Activated CD8-positive, alpha-beta T cell treated with anti-CD3 and anti-CD28 coated beads, Interleukin-2, amount 10 ng/mL, durations not matched to agents 7 days and 5 days (primary cell): ENCODE measurements around the gene PIBF1. TPM values are rescaled to one million over a fixed set of nuclear protein-coding genes. Genes with fewer than 3 reads are reported as not detected.
A peak's percentile ranks its signal among the peaks of the same experiment; 100 is the strongest.
"Not testable (repeated sequence)": the region's sequence is repeated elsewhere in the genome, so short reads cannot be mapped to it uniquely, and the experiment has no call there.

ENCODE experiments used
- ATAC-seq: fragments of 150-1000 bp; cut with Tn5 transposase; one replicate; pipeline ENCODE4 v1.10.0; 2021; ENCODE audit warnings: moderate library complexity
- CTCF ChIA-PET: fragments of 350-600 bp; sonication (Branson Sonifier 250); formaldehyde crosslinking; loops from one replicate; lab custom pipeline; 2021; ENCODE audit warnings: antibody characterized with exemption; lab: Charles Lee
- POLR2A ChIA-PET: fragments of 350-600 bp; sonication (Branson Sonifier 250); formaldehyde crosslinking; loops from one replicate; lab custom pipeline; 2021; ENCODE audit warnings: antibody characterized with exemption; lab: Charles Lee
- DNase-seq: peaks from one replicate; pipeline ENCODE4 v3.0.0-alpha.2; 2020
- H3K27ac Mint-ChIP-seq: one replicate; pipeline ENCODE4 v1.8.0; 2021; ENCODE audit warnings: mild to moderate bottlenecking, mixed read lengths
- H3K27me3 Mint-ChIP-seq: one replicate; pipeline ENCODE4 v1.8.0; 2021; ENCODE audit warnings: low read depth, mixed read lengths
- H3K36me3 Mint-ChIP-seq: one replicate; pipeline ENCODE4 v1.8.0; 2021; ENCODE audit warnings: low read depth, mixed read lengths
- H3K4me1 Mint-ChIP-seq: one replicate; pipeline ENCODE4 v1.8.0; 2021; ENCODE audit warnings: low read depth, mixed read lengths
- H3K4me3 Mint-ChIP-seq: one replicate; pipeline ENCODE4 v1.8.0; 2021; ENCODE audit warnings: mild to moderate bottlenecking, mixed read lengths
- H3K9me3 Mint-ChIP-seq: one replicate; pipeline ENCODE4 v1.8.0; 2022; ENCODE audit warnings: mixed read lengths; ENCODE audit not compliant: insufficient read depth
- total RNA-seq, 2 experiments: library from RNA; stranded (reverse); gene quantifications; one replicate each; pipeline ENCODE4 v1.2.3, GENCODE V29; 2021

Gene PIBF1
- total RNA-seq, 2 experiments from 2014 or later, result 29.6 to 34.0 TPM

GRCh38 chr13:73038064-73038463 is 256.1 kb downstream of the PIBF1 start:
- Mint-ChIP-seq H3K4me1 (no peaks in the 10 kb centered on the region), H3K36me3 (no peaks in the 10 kb centered on the region), H3K27me3 (peaks cover 2% of the 10 kb centered on the region), H3K4me3 (no peak overlapping the region), H3K27ac (no peak overlapping the region), H3K9me3 (no peaks in the 10 kb centered on the region)
- DNase-seq (no peak), ATAC-seq (no peak)
- POLR2A ChIA-PET, result interaction anchor here (0.6 kb wide), 1 partner anchor 386 kb away, joined by 3 read pairs; no protein-coding TSS in a partner anchor
- CTCF ChIA-PET, result no interaction called here

GRCh38 chr13:73039201-73040108 is 257.5 kb downstream of the PIBF1 start:
- H3K4me1 Mint-ChIP-seq, result no peaks in the 10 kb centered on the region
- DNase-seq (no peak), ATAC-seq (no peak)
- no peaks in the 10 kb centered on the region for H3K36me3 Mint-ChIP-seq
- no peak overlapping the region for H3K27ac Mint-ChIP-seq
- ChIA-PET CTCF (no interaction called here), POLR2A (no interaction called here)
- H3K4me3 Mint-ChIP-seq, result no peak overlapping the region
- no peaks in the 10 kb centered on the region for H3K9me3 Mint-ChIP-seq
- peaks cover 2% of the 10 kb centered on the region for H3K27me3 Mint-ChIP-seq

DNA sequence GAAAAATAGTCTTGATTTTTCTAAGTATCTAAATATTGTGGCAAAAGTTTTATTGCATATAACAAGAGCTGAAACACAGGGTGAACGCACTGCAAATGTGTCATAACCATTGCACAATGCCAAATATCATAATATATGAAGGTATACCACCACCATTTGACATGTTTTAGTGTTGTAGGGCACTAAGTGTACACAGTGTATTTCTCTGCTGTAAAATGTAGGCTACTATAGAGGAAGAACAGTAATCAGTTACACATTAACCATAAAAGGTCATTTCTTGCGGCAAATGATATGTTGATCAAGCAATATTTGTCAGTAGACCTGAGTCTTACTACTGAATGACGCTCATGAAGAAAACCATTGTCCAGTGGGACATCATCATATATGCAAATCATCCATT is 258.6 kb downstream of the PIBF1 start:
- ATAC-seq, result no peak
- no peak for DNase-seq
- no peaks in the 10 kb centered on the region for H3K9me3 Mint-ChIP-seq
- no peak overlapping the region for H3K4me3 Mint-ChIP-seq
- no peaks in the 10 kb centered on the region for H3K36me3 Mint-ChIP-seq
- H3K27ac Mint-ChIP-seq, result no peak overlapping the region
- ChIA-PET POLR2A (no interaction called here), CTCF (no interaction called here)
- no peaks in the 10 kb centered on the region for H3K4me1 Mint-ChIP-seq
- H3K27me3 Mint-ChIP-seq, result peaks cover 2% of the 10 kb centered on the region

- Mint-ChIP-seq H3K27me3 (peaks cover 2% of the 10 kb centered on the region), H3K36me3 (no peaks in the 10 kb centered on the region), H3K27ac (no peak overlapping the region), H3K4me3 (no peak overlapping the region), H3K4me1 (no peaks in the 10 kb centered on the region), H3K9me3 (no peaks in the 10 kb centered on the region)
- ATAC-seq, result no peak
- no peak for DNase-seq
- ChIA-PET POLR2A (interaction anchor here (0.5 kb wide), 1 partner anchor 149 kb away, joined by 3 read pairs; no protein-coding TSS in a partner anchor), CTCF (no interaction called here)
Observed at GRCh38 chr13:73040968-73041596, 259.1 kb downstream of the PIBF1 start.

DNA sequence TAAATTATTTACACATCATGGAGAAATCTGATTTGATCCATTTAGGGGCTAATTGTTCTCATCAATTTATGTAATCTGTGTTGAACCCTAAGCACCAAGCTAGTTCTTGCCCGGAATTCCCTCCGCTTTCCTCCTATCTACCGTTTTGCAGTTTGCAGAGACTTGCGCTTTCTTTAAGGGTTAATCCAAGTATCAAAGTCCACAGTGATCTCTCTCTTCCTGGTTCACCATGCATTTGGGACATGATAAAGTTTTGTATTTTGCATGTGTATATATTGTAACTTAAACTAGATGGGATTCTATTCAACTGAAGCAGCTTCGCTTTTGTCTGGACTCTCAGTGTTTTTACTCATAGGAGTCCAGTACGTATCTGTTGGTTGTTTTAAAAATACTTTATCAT is 263.1 kb downstream of the PIBF1 start:
- Mint-ChIP-seq H3K27ac (no peak overlapping the region), H3K36me3 (no peaks in the 10 kb centered on the region), H3K4me1 (no peaks in the 10 kb centered on the region), H3K9me3 (no peaks in the 10 kb centered on the region), H3K27me3 (no peaks in the 10 kb centered on the region), H3K4me3 (no peak overlapping the region)
- ChIA-PET POLR2A (no interaction called here), CTCF (no interaction called here)
- ATAC-seq (no peak), DNase-seq (no peak)

DNA sequence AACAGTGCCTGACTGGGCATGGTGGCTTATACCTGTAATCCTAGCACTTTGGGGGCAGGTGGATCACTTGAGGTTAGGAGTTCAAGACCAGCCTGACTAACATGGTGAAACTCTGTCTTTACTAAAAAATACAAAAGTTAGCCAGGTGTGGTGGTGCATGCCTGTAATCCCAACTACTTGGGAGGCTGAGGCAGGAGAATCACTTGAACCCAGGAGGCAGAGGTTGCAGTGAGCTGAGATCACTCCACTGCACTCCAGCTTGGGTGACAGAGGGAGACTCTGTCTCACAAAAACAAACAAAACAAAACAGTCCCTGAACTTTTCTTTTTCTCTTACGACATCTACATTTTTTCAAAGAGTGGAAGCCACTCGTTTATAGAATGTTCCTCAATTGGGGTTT is 266.7 kb downstream of the PIBF1 start:
- ATAC-seq, H3K9me3 Mint-ChIP-seq, H3K27ac Mint-ChIP-seq, POLR2A ChIA-PET, H3K4me1 Mint-ChIP-seq, H3K27me3 Mint-ChIP-seq, H3K4me3 Mint-ChIP-seq, DNase-seq, H3K36me3 Mint-ChIP-seq: not testable (repeated sequence)
- CTCF ChIA-PET, result interaction anchor here (0.7 kb wide), 1 partner anchor 406 kb away, joined by 3 read pairs; no protein-coding TSS in a partner anchor

DNA sequence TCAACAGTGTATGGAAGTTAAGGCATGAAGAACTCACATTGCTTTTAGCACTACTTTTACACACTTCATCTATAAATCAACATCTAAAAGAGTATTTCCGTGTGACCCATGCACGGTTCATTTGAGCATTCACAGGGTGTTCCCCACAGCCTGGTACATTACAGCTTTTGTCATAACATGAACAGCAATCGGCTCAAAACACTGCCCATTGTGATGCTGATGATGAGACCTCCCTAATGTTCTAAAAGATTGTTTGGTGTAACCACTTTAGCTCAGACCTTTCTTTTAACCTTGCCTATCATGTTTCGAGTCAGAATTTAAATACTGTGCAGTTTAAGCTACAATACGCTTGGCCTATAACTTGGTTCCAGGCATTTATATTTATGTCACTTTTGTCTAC is 272.8 kb downstream of the PIBF1 start:
- CTCF ChIA-PET, result no interaction called here
- H3K4me1 Mint-ChIP-seq, result peaks cover 8% of the 10 kb centered on the region
- no peaks in the 10 kb centered on the region for H3K36me3 Mint-ChIP-seq
- H3K4me3 Mint-ChIP-seq, result no peak overlapping the region
- ATAC-seq (no peak), DNase-seq (no peak)
- POLR2A ChIA-PET, result no interaction called here
- H3K27me3 Mint-ChIP-seq, result peaks cover 26% of the 10 kb centered on the region
- no peak overlapping the region for H3K27ac Mint-ChIP-seq
- no peaks in the 10 kb centered on the region for H3K9me3 Mint-ChIP-seq

- Mint-ChIP-seq H3K27ac (no peak overlapping the region), H3K4me1 (peaks cover 17% of the 10 kb centered on the region), H3K27me3 (peaks cover 35% of the 10 kb centered on the region), H3K36me3 (no peaks in the 10 kb centered on the region), H3K4me3 (no peak overlapping the region), H3K9me3 (no peaks in the 10 kb centered on the region)
- ATAC-seq, result no peak
- ChIA-PET POLR2A (no interaction called here), CTCF (no interaction called here)
- no peak for DNase-seq
Observed at GRCh38 chr13:73055813-73056564, 274.1 kb downstream of the PIBF1 start.

- DNase-seq, result no peak
- Mint-ChIP-seq H3K27ac (no peak overlapping the region), H3K4me3 (no peak overlapping the region), H3K9me3 (no peaks in the 10 kb centered on the region), H3K4me1 (peaks cover 20% of the 10 kb centered on the region), H3K36me3 (no peaks in the 10 kb centered on the region), H3K27me3 (peaks cover 35% of the 10 kb centered on the region)
- ChIA-PET CTCF (no interaction called here), POLR2A (no interaction called here)
- ATAC-seq, result no peak
Observed at GRCh38 chr13:73056565-73056962, 274.6 kb downstream of the PIBF1 start.

DNA sequence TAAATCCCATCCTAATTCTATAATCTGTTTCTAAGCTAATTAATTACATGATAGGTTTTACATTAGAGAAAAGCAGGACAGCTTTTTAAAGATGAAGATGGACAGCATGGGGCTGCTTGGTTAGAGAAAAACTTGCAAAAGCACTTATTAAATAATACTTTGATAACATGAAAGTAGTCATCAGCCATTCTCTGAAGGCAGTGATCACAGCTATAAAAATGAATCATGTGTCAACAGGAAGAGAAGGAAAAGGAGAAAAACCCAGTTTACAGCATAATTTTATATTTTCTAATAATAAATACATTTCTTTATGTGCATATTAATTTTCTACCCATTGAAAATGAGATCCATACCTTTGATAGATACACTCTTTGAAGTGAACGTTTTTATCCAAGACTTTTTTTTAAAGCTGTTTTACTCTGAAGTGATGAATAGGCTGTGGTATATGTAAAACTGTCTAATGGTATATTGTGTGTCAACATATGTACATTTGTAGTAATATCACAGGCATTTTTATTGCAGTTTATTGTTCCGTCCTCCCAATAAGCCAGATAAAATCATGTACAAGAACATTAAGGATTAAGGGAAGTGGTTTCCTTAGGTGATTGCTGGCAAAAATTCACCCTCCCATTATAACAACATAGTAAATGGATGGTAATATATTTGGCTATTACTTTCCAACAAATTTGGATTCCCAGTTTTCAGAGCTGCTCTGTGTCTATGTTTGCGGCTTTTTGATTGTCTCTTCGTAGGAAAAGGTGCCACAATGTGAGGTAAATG is 275.5 kb downstream of the PIBF1 start:
- Mint-ChIP-seq H3K9me3 (no peaks in the 10 kb centered on the region), H3K36me3 (peaks cover 8% of the 10 kb centered on the region), H3K27me3 (peaks cover 35% of the 10 kb centered on the region), H3K4me3 (peak overlapping the region; percentile 12), H3K4me1 (peaks cover 23% of the 10 kb centered on the region), H3K27ac (no peak overlapping the region)
- ChIA-PET CTCF (interaction anchor here (0.6 to 1.4 kb wide), 2 partner anchors 15 to 22 kb away, joined by 3 to 4 read pairs; no protein-coding TSS in a partner anchor), POLR2A (interaction anchor here (0.5 kb wide), 1 partner anchor 211 kb away, joined by 4 read pairs; no protein-coding TSS in a partner anchor)
- no peak for ATAC-seq
- no peak for DNase-seq

- H3K36me3 Mint-ChIP-seq, result peaks cover 11% of the 10 kb centered on the region
- no peak for DNase-seq
- no peak for ATAC-seq
- peaks cover 23% of the 10 kb centered on the region for H3K4me1 Mint-ChIP-seq
- peak overlapping the region; percentile 81 for H3K4me3 Mint-ChIP-seq
- peaks cover 35% of the 10 kb centered on the region for H3K27me3 Mint-ChIP-seq
- ChIA-PET POLR2A (interaction anchor here (0.5 to 1.2 kb wide), 4 partner anchors 211 to 660 kb away, joined by 3 to 4 read pairs (median 3); no protein-coding TSS in a partner anchor), CTCF (interaction anchor here (0.8 to 2.5 kb wide), 3 partner anchors 15 to 218 kb away, joined by 3 to 11 read pairs (median 4); no protein-coding TSS in a partner anchor)
- no peaks in the 10 kb centered on the region for H3K9me3 Mint-ChIP-seq
- no peak overlapping the region for H3K27ac Mint-ChIP-seq
Observed at GRCh38 chr13:73058064-73058313, 276.1 kb downstream of the PIBF1 start.
